COLO668 (cell line): Measurements from ENCODE around the gene CISH.
A peak's percentile ranks its signal among the peaks of the same experiment; 100 is the strongest.

Experiments used
- DNase-seq: peaks from one replicate; lab custom pipeline; 2025; ENCODE audit not compliant: unreplicated experiment; lab: John Stamatoyannopoulos, UW

CISH gene

GRCh38 chr3:50637011-50637410, 25.4 kb upstream of the CISH start:
- no peak for DNase-seq

GRCh38 chr3:50635066-50635465, 23.5 kb upstream of the CISH start:
- no peak for DNase-seq

GRCh38 chr3:50633230-50633790, 21.7 kb upstream of the CISH start:
- no peak for DNase-seq

GRCh38 chr3:50632450-50632849, 20.9 kb upstream of the CISH start:
- no peak for DNase-seq

- DNase-seq: peak; percentile 76
Measured at GRCh38 chr3:50630877-50631276, 19.3 kb upstream of the CISH start.

GRCh38 chr3:50630394-50630793, 18.8 kb upstream of the CISH start:
- peak; percentile 70 for DNase-seq

- no peak for DNase-seq
Measured at GRCh38 chr3:50628601-50629000, 17.0 kb upstream of the CISH start.

- DNase-seq: peak; percentile 7
Measured at GRCh38 chr3:50627407-50628051, 16.0 kb upstream of the CISH start.

- DNase-seq: no peak
Measured at GRCh38 chr3:50626401-50626800, 14.8 kb upstream of the CISH start.

GRCh38 chr3:50625231-50626182, 13.9 kb upstream of the CISH start:
- DNase-seq: no peak

- DNase-seq: no peak
Measured at GRCh38 chr3:50624634-50625033, 13.1 kb upstream of the CISH start.

- DNase-seq: peak; percentile 6
Measured at GRCh38 chr3:50623840-50624474, 12.4 kb upstream of the CISH start.

GRCh38 chr3:50622881-50623280, 11.3 kb upstream of the CISH start:
- DNase-seq: no peak

- no peak for DNase-seq
Measured at GRCh38 chr3:50620820-50621219, 9.2 kb upstream of the CISH start.

GRCh38 chr3:50620420-50620819, 8.8 kb upstream of the CISH start:
- no peak for DNase-seq

- no peak for DNase-seq
Measured at GRCh38 chr3:50617911-50618481, 6.4 kb upstream of the CISH start.

GRCh38 chr3:50617096-50617791, 5.7 kb upstream of the CISH start, which contains the start of gene MAPKAPK3:
Gene MAPKAPK3 (plus strand): TSS chr3:50617151. CDS start chr3:50617566, 415 bp downstream.
- peak; percentile 48 for DNase-seq

GRCh38 chr3:50616770-50617095, 5.2 kb upstream of the CISH start:
- DNase-seq: peak; percentile 76

- DNase-seq: peak; percentile 72
Measured at GRCh38 chr3:50616003-50616769, 4.6 kb upstream of the CISH start.

- no peak for DNase-seq
Measured at GRCh38 chr3:50615190-50615589, 3.6 kb upstream of the CISH start.
